Left ventricle myocardium inferior (tissue), 1 donor: Measurements from ENCODE around the gene EVC. TPM values are rescaled to one million over a fixed set of nuclear protein-coding genes. Genes with fewer than 3 reads are reported as not detected.

Experiments
- DNase-seq: peaks from one replicate; pipeline ENCODE4 v3.0.0-alpha.2; 2020
- H3K27ac ChIP-seq: fragments of 200-600 bp; replicated peaks from 2 replicates; pipeline ENCODE4 v1.8.0; 2021
- H3K27me3 ChIP-seq: fragments of 200-600 bp; 2 replicates; pipeline ENCODE4 v1.8.0; 2021; ENCODE audit warnings: low read depth
- H3K36me3 ChIP-seq: fragments of 200-600 bp; 2 replicates; pipeline ENCODE4 v1.8.0; 2021
- H3K4me1 ChIP-seq: fragments of 200-600 bp; 2 replicates; pipeline ENCODE4 v1.8.0; 2021
- H3K4me3 ChIP-seq: fragments of 200-600 bp; 2 replicates; pipeline ENCODE4 v1.8.0; 2021; ENCODE audit warnings: mild to moderate bottlenecking, moderate library complexity
- H3K9me3 ChIP-seq: fragments of 200-600 bp; replicated peaks from 2 replicates; pipeline ENCODE4 v1.8.0; 2021
- CTCF ChIP-seq: fragments of 200-600 bp; IDR thresholded peaks from 2 replicates; pipeline ENCODE4 v1.8.0; 2021; ENCODE audit warnings: antibody characterized with exemption, mild to moderate bottlenecking, borderline replicate concordance
- intact Hi-C: fragments of 100-400 bp; cut with micrococcal nuclease; formaldehyde crosslinking; loops from one replicate; pipeline ENCODE4 v1.11.0; 2022
- total RNA-seq: library from RNA; stranded (reverse); fragmentation: NEBNext Ultra II Directional; extraction: Animal tissue kit (Norgen Biotek cat#: 25700); gene quantifications from one replicate; pipeline ENCODE4 v1.2.1, GENCODE V29; 2021
- donor health status: DM: no; HTN: yes; CAD: no; lungs with severe emphysema.

Gene EVC
- total RNA-seq, 1 donor from 2014 or later, result 5.1 TPM

DNA sequence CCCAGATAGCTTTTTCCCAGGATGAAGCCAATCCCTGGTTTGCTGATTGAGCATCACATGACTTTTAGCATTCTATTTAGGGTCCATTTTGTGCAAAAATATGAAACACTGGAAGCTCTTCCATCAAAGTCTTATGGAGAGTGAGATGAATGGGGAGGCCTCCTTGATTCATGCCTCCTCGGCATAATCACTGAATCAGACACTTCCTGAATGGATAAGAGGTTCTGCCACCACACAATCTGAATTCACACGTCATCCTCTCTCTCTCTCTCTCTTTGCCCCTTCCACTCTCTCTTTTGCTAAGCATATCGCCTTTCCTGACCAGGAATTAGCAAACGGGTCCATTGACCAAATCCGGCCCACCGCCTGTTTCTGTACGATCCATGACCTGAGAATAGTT, 113.2 kb downstream of the EVC start:
- DNase-seq, result no peak
- TF ChIP-seq CTCF, result no peak
- H3K27ac ChIP-seq, result no peak overlapping the region
- H3K27me3 ChIP-seq, result no peaks in the 10 kb centered on the region
- intact Hi-C loops, result no loop called here
- no peaks in the 10 kb centered on the region for H3K9me3 ChIP-seq
- H3K4me3 ChIP-seq, result no peak overlapping the region
- H3K36me3 ChIP-seq, result peaks cover 35% of the 10 kb centered on the region
- H3K4me1 ChIP-seq, result peaks cover 20% of the 10 kb centered on the region

DNA sequence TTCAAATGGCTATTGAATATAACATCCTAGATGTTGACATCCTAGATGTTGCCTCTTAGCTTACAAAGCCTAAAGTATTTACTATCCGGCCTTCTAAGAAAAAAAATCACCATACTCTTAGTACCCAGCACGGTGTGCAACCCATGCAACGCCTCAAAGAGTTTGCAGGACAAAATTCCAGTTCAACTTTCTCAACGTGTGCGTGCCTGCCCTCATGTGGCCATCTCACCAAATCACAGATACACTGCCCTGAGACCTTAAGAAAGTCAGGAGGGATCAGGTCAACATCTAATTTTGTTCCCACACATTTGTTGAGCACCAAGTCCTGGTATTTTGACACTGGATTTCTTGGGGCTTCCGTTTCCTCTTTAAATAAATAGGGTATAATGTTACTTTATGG, 113.6 kb downstream of the EVC start:
- intact Hi-C loops, result no loop called here
- H3K9me3 ChIP-seq, result no peaks in the 10 kb centered on the region
- TF ChIP-seq CTCF, result peak; percentile 62
- no peak for DNase-seq
- no peak overlapping the region for H3K4me3 ChIP-seq
- H3K27me3 ChIP-seq, result no peaks in the 10 kb centered on the region
- peaks cover 20% of the 10 kb centered on the region for H3K4me1 ChIP-seq
- no peak overlapping the region for H3K27ac ChIP-seq
- H3K36me3 ChIP-seq, result peaks cover 31% of the 10 kb centered on the region

GRCh38 chr4:5825321-5826041, 114.5 kb downstream of the EVC start:
- H3K4me1 ChIP-seq, result peaks cover 20% of the 10 kb centered on the region
- no peaks in the 10 kb centered on the region for H3K27me3 ChIP-seq
- H3K9me3 ChIP-seq, result no peaks in the 10 kb centered on the region
- intact Hi-C loops, result no loop called here
- TF ChIP-seq CTCF, result no peak
- H3K27ac ChIP-seq, result no peak overlapping the region
- DNase-seq, result no peak
- H3K4me3 ChIP-seq, result no peak overlapping the region
- H3K36me3 ChIP-seq, result peaks cover 28% of the 10 kb centered on the region

- Histone ChIP-seq H3K4me1 (peaks cover 20% of the 10 kb centered on the region), H3K4me3 (no peak overlapping the region), H3K27ac (no peak overlapping the region), H3K36me3 (peaks cover 20% of the 10 kb centered on the region), H3K9me3 (no peaks in the 10 kb centered on the region), H3K27me3 (no peaks in the 10 kb centered on the region)
- no peak for DNase-seq
- no peak for TF ChIP-seq CTCF
- intact Hi-C loops, result no loop called here
Measured at GRCh38 chr4:5826437-5827107, 115.6 kb downstream of the EVC start.

GRCh38 chr4:5827108-5828004, 116.4 kb downstream of the EVC start:
- no peaks in the 10 kb centered on the region for H3K27me3 ChIP-seq
- H3K4me3 ChIP-seq, result no peak overlapping the region
- no peak for TF ChIP-seq CTCF
- H3K9me3 ChIP-seq, result no peaks in the 10 kb centered on the region
- H3K36me3 ChIP-seq, result peaks cover 13% of the 10 kb centered on the region
- no peak overlapping the region for H3K27ac ChIP-seq
- no peak for DNase-seq
- intact Hi-C loops, result no loop called here
- peaks cover 20% of the 10 kb centered on the region for H3K4me1 ChIP-seq
